ENCODE results near the gene L1CAM.

Gene L1CAM

DNA sequence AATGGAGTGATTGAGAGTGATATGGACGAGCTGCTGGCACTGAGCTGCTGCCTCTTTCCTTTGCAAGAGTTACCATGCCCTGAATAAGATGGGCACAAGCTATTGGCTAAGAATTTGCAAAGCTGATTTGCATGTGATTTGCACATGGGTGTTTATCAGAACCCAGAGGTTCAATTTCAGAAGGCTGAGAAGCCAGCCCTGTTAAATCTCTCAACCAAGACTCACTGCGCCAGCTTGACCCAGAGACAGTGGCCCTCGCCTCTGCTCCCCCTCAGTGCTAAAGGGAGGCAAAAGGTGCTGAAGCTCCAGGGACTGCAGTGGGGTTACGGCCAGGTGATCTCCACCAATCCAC, 39.4 kb upstream of the L1CAM start:
- H3K27ac ChIP-seq, result peak overlapping the region; percentile 96; the same call in 1 of the 2 replicates
- ChIA-PET CTCF (interaction anchor here (0.6 to 1.2 kb wide), 3 partner anchors 12 to 20 kb away, joined by 3 read pairs; no protein-coding TSS in a partner anchor), POLR2A (ENCODE audit: low non-redundant PET) (interaction anchor here (0.6 kb wide), 1 partner anchor 20 kb away, joined by 8 read pairs; no protein-coding TSS in a partner anchor)
- no peak for DNase-seq (ENCODE audit: low spot score)
- TF ChIP-seq, protein P1, sequence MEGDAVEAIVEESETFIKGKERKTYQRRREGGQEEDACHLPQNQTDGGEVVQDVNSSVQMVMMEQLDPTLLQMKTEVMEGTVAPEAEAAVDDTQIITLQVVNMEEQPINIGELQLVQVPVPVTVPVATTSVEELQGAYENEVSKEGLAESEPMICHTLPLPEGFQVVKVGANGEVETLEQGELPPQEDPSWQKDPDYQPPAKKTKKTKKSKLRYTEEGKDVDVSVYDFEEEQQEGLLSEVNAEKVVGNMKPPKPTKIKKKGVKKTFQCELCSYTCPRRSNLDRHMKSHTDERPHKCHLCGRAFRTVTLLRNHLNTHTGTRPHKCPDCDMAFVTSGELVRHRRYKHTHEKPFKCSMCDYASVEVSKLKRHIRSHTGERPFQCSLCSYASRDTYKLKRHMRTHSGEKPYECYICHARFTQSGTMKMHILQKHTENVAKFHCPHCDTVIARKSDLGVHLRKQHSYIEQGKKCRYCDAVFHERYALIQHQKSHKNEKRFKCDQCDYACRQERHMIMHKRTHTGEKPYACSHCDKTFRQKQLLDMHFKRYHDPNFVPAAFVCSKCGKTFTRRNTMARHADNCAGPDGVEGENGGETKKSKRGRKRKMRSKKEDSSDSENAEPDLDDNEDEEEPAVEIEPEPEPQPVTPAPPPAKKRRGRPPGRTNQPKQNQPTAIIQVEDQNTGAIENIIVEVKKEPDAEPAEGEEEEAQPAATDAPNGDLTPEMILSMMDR (conservative IDR thresholded peaks at IDR 0.05; ENCODE audit: low read depth), result no peak

DNA sequence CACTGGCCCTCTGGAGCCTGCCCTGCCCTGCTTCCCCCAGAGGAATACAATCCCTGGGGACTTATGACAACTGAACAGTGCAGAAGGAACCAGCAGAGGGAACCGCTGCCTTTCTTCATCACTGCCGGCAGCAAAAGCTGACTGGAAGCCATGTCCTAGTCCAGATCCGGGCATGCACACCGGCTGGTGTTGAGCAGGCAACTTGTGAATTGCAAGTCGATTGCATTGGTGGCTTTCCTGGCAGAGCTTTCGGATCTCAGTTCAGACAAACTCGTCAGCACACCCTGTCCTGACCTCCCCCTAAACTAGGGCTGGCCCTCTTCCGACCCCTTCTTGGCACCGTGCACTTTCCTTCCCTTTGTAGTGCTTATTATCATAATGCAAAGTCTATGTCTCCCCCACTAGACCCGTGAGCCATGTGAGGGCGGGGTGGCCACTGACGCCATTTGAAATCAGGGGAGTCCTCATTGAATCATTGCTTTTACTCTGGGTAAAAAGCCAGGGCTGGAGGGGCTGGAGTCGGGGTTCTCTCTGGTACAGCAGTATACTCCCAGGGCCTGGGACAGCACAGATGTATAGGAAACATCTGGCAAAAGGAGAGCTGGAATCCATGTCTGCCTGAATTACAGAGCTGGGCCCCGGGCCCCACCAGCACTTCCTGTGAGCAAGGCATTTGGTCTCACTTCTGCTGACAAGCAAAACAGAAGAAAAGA, 38.3 kb upstream of the L1CAM start:
- ChIA-PET CTCF (interaction anchor here (0.6 to 1.3 kb wide), 3 partner anchors 13 to 374 kb away, joined by 3 to 4 read pairs (median 3); no protein-coding TSS in a partner anchor), POLR2A (ENCODE audit: low non-redundant PET) (interaction anchor here (0.6 kb wide), 1 partner anchor 200 kb away, joined by 3 read pairs; the partner anchor contains the start of gene BCAP31)
- H3K27ac ChIP-seq, result peak overlapping the region; percentile 60
- TF ChIP-seq, protein P1 (conservative IDR thresholded peaks at IDR 0.05; ENCODE audit: low read depth), result no peak
- DNase-seq (ENCODE audit: low spot score), result no peak

DNA sequence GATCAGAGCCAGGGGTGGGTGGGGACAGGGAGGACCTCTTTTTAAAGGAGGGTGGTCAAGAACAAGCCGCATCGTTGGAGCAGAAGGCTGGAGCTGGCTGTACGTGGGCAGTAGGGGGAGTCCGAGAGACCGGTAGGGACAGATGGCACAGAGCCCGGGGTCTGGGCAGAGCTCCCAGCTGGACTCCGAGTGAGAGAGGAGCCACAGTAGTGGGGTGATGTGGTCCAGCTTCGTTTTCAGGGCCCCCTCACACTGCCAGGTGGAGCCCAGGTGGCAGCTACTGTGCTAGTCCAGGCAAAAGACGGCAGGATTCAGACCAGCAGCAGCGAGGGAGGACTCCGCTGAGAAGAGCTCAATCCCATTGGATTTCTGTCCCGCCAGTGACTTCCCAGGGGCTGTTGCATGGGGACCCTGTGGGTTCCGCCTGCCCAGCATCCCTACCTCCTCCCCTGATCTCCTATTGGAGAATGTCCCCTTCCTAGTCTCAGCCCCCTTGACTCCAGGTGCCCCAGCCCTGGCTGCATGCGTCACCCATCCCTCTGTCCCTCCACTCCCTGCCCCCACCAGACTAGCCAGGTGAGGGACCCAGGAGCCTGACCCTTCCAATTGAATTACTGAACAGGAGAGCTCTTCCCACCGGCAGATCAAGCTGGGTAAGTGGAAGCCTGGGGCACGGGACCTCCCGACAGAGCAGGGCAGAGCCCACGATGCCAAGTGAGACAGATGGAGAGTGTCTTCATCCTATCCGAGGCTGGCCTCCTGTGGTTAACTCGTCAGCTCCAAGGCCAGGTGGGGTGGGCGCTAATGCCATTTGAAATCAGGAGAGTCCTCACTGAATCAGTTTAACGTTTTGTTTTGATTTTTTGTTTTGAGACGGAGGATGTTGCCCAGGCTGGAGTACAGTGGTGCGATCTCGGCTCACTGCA, 37.2 kb upstream of the L1CAM start:
- TF ChIP-seq, protein P1 (conservative IDR thresholded peaks at IDR 0.05; ENCODE audit: low read depth), result peak; percentile 60
- CTCF ChIA-PET, result interaction anchor here (0.6 to 1.6 kb wide), 8 partner anchors 13 to 160 kb away, joined by 3 to 5 read pairs (median 3); partner anchors contain the start of gene PLXNB3
- no peak for DNase-seq (ENCODE audit: low spot score)
- H3K27ac ChIP-seq, result peak overlapping the region; percentile 60
- POLR2A ChIA-PET (ENCODE audit: low non-redundant PET), result no interaction called here

DNA sequence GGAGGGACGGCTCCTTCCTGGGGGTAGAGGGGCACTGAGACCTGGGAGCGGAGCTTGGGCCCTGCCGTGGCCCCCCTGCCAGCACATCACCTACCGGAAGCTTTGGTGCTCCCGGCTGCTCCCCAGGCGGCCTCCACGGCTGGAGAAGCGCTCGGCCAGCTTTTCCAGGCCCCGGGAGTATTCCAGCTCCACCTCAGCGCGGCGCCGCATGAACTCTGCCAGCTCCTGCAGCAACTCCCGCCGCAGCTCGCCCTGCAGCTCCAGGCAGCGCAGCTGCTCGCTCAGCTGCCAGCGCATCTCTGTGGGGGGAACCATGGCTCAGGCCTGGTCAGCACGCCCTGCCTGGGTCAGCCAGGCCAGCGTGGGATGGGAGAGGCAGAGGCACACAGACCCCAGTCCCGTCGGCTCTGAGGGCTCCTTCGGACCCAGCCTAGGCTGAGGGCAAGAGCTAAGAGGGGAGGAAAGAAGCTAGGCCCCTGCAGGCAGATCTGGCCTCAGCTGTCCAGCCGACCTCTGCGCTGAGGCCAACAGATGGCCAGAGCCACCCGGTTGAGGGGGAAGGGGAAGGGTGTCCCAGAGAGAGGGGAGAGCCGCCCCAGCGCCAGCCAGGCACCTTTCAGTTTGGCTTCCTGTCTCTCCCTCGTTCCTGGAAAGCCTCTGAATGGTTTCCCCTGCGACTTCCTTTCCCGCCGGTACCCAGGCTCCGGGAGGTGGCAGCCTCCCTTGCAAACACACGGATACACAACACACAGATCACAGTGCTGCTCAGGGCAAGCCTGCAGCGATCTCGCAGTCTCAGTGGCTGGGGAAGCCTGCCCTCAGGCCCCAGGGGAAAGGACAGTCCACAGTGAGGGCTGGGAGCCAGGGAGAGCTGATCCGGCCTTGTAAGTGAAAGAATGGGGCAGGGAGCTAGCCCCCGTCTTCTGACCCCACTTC, 35.8 kb upstream of the L1CAM start:
- H3K27ac ChIP-seq, result peak overlapping the region; percentile 60
- no peak for DNase-seq (ENCODE audit: low spot score)
- ChIA-PET CTCF (interaction anchor here (1.6 kb wide), 2 partner anchors 11 to 158 kb away, joined by 4 to 5 read pairs; partner anchors contain the start of gene PLXNB3), POLR2A (ENCODE audit: low non-redundant PET) (no interaction called here)
- TF ChIP-seq, protein P1 (conservative IDR thresholded peaks at IDR 0.05; ENCODE audit: low read depth), result no peak

DNA sequence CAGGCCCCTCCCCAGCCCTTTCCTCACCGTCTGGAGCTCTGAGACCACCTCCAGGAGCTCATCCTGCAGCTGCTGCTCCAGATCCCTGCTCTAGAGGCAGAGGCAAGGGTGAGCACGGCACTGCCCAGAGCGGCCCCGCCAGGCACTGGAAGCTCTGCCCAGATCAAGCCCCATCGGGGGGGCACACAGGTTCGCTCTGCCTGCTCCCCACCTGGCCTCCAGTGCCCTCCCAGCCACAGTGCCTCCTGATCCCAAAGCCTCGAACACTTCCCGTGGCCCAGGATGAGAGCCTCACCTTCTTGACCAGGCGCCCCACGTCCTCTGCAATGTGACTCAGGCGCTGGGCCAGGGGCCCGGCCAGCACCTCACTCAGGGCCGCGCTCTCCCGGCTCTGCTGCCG, 35.1 kb upstream of the L1CAM start:
- H3K27ac ChIP-seq, result peak overlapping the region; percentile 60
- TF ChIP-seq, protein P1 (conservative IDR thresholded peaks at IDR 0.05; ENCODE audit: low read depth), result no peak
- POLR2A ChIA-PET (ENCODE audit: low non-redundant PET), result no interaction called here
- no peak for DNase-seq (ENCODE audit: low spot score)
- CTCF ChIA-PET, result interaction anchor here (1.3 to 1.6 kb wide), 2 partner anchors 10 to 157 kb away, joined by 4 to 5 read pairs; partner anchors contain the start of gene PLXNB3
